ENCODE data around the gene MGMT. TPM values are rescaled to one million over a fixed set of nuclear protein-coding genes. Genes with fewer than 3 reads are reported as not detected.

MGMT gene
- total RNA-seq, 1 experiment from 2014 or later: 11.5 TPM

DNA sequence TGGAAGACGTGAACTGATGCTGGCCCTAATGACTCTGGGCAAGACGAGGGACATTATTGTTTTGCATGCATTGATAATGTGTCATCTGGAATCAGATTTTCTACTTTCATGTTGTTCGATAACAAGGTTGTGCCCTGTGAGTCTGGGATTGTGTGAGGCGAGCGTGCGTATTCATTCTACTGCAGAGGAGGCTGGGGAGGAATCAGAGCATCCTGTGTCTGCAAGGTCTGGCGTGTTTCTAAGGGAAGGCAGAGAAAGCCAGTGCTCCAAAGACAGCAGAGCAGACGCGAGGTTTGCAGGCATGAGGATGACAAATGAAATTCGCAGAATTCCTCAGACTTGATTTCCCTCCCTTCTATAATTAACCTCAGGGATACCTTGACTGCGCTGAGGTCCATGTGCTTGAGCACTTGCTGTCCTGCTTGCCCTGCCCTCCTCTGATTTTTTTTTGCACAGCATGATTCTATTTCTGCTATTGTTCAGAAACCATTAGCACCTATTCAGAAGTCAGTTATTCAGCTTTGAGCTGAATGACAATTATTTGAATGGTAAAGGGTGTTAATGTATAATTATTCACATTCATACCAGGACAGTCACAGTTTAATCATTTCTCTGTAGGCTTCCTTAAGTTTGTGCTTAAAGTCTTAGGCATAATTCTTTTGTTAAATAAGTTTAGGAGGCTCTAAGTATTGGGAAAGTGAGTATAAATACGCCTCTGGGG lies 263.4 kb downstream of the MGMT start:
- H3K9me3 ChIP-seq (ENCODE audit: control insufficient read depth in 1 of 2, insufficient read depth in 1 of 2, low read depth in 1 of 2, low read length in 2 of 2): no peaks in the 10 kb centered on the region
- no peak overlapping the region for H3K27ac ChIP-seq (ENCODE audit: low read depth, low read length)
- CTCF ChIA-PET: no interaction called here
- intact Hi-C loops (cut with micrococcal nuclease): no loop called here
- H3K4me3 ChIP-seq (replicated peaks in 1 of 2; ENCODE audit: low read depth in 1 of 2, low read length in 2 of 2): no peak overlapping the region
- no peak for DNase-seq (ENCODE audit: low read depth, low spot score)
- H2AFZ ChIP-seq (ENCODE audit: low read depth, low read length, poor library complexity, severe bottlenecking): no peak overlapping the region
- no peaks in the 10 kb centered on the region for H3K4me1 ChIP-seq (ENCODE audit: control insufficient read depth in 1 of 2, insufficient read depth in 2 of 2, low read length in 2 of 2)
- POLR2A ChIA-PET: no interaction called here
- H3K4me2 ChIP-seq (ENCODE audit: low read length): no peak overlapping the region
- BruUV-seq (replicated peaks): no TSS peak
- TF ChIP-seq SRF (IDR thresholded peaks at IDR 0.05; ENCODE audit: low read depth): no peak
- TF ChIP-seq CEBPB (IDR thresholded peaks at IDR 0.05; ENCODE audit: low read depth): no peak
- TF ChIP-seq FOSL1 (IDR thresholded peaks at IDR 0.05; ENCODE audit: low read depth): no peak
- TF ChIP-seq, protein P1, sequence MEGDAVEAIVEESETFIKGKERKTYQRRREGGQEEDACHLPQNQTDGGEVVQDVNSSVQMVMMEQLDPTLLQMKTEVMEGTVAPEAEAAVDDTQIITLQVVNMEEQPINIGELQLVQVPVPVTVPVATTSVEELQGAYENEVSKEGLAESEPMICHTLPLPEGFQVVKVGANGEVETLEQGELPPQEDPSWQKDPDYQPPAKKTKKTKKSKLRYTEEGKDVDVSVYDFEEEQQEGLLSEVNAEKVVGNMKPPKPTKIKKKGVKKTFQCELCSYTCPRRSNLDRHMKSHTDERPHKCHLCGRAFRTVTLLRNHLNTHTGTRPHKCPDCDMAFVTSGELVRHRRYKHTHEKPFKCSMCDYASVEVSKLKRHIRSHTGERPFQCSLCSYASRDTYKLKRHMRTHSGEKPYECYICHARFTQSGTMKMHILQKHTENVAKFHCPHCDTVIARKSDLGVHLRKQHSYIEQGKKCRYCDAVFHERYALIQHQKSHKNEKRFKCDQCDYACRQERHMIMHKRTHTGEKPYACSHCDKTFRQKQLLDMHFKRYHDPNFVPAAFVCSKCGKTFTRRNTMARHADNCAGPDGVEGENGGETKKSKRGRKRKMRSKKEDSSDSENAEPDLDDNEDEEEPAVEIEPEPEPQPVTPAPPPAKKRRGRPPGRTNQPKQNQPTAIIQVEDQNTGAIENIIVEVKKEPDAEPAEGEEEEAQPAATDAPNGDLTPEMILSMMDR (IDR thresholded peaks at IDR 0.05 in 2 of 3, conservative IDR thresholded peaks at IDR 0.05 in 1 of 3; ENCODE audit: borderline replicate concordance in 1 of 3, insufficient read depth in 1 of 3, low read depth in 2 of 3, low read length in 2 of 3): no peak
- TF ChIP-seq ELF1 (IDR thresholded peaks at IDR 0.05; ENCODE audit: borderline replicate concordance, low read depth): no peak
- TF ChIP-seq YY1 (IDR thresholded peaks at IDR 0.05; ENCODE audit: extremely low read depth, insufficient replicate concordance, low read depth, low read length): no peak
- no peak for TF ChIP-seq RAD21 (IDR thresholded peaks at IDR 0.05; ENCODE audit: low read depth)
- TF ChIP-seq EZH2phosphoT487 (IDR thresholded peaks at IDR 0.05; ENCODE audit: borderline replicate concordance): no peak
- TF ChIP-seq EGR1 (IDR thresholded peaks at IDR 0.05; ENCODE audit: low read depth): no peak
- no peak for TF ChIP-seq TCF7L2 (IDR thresholded peaks at IDR 0.05; ENCODE audit: borderline replicate concordance, extremely low read depth, insufficient read depth, insufficient read length)
- TF ChIP-seq ZNF274 (IDR thresholded peaks at IDR 0.05; ENCODE audit: low read depth, low read length): no peak
- no peak for TF ChIP-seq POLR2A (IDR thresholded peaks at IDR 0.05; ENCODE audit: borderline replicate concordance, extremely low read depth, insufficient read depth, insufficient read length)
- TF ChIP-seq JUND (IDR thresholded peaks at IDR 0.05): no peak
- no peaks in the 10 kb centered on the region for H4K20me1 ChIP-seq (ENCODE audit: insufficient read depth)
- H3K79me2 ChIP-seq (ENCODE audit: insufficient read depth, low read length): no peaks in the 10 kb centered on the region
- no peak for ATAC-seq
- H3K9ac ChIP-seq (ENCODE audit: low read length): no peak overlapping the region
- no peaks in the 10 kb centered on the region for H3K36me3 ChIP-seq (ENCODE audit: control insufficient read depth in 1 of 2, insufficient read depth in 2 of 2, low read length in 2 of 2)
- RAD21 ChIA-PET (ENCODE audit: low non-redundant PET in 1 of 2, low total read pairs in 2 of 2, uncharacterized antibody in 2 of 2, unreplicated experiment in 2 of 2): no interaction called here
- H3K27me3 ChIP-seq (ENCODE audit: insufficient read depth, low read length): no peaks in the 10 kb centered on the region
- H3K9me2 ChIP-seq (ENCODE audit: insufficient read depth): no peaks in the 10 kb centered on the region
